GM10248 (cell line): ENCODE results near the gene GRIA1.

Experiments
- CTCF ChIA-PET: fragments of 300-600 bp; sonication (Branson Sonifier 250); formaldehyde crosslinking; extraction: SDS; loops from one replicate; lab custom pipeline; 2021; ENCODE audit warnings: antibody characterized with exemption; lab: Yijun Ruan, JAX
- POLR2A ChIA-PET: fragments of 350-650 bp; sonication (Branson Sonifier 250); formaldehyde crosslinking; extraction: SDS; loops from one replicate; lab custom pipeline; 2020; ENCODE audit warnings: antibody characterized with exemption; lab: Yijun Ruan, JAX
- DNase-seq: peaks from one replicate; pipeline ENCODE4 v3.0.0; 2012; ENCODE audit errors: extremely low spot score
- CTCF ChIP-seq: IDR thresholded peaks from 2 replicates; pipeline ENCODE4 v1.5.1; 2012; ENCODE audit warnings: mild to moderate bottlenecking, low read depth; ENCODE audit errors: extremely low read depth, missing control alignments, control extremely low read depth

GRIA1 gene

GRCh38 chr5:153613144-153613543 lies 122.7 kb downstream of the GRIA1 start:
- POLR2A ChIA-PET: no interaction called here
- CTCF ChIA-PET: no interaction called here
- DNase-seq: no peak
- TF ChIP-seq CTCF: no peak

DNA sequence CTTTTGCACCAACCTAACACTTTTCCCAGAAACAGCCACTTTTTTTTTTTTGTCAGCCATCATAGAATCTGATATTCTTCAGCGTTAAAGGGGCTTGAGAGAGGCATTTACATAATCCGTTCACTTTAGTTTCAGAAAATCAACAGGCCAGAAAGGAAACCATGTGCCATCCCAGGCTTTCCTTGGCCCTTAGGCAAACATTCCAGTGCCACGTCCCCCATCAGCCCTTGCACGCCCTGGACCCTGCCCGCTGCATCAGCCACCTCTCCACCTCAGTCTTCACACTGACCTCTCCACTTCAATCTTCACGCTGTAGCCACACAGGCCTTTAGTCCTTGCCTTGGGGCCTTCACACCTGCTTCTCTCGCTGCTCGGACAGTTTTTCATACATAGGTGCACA lies 123.2 kb downstream of the GRIA1 start:
- CTCF ChIA-PET: no interaction called here
- POLR2A ChIA-PET: no interaction called here
- TF ChIP-seq CTCF: no peak
- DNase-seq: no peak

DNA sequence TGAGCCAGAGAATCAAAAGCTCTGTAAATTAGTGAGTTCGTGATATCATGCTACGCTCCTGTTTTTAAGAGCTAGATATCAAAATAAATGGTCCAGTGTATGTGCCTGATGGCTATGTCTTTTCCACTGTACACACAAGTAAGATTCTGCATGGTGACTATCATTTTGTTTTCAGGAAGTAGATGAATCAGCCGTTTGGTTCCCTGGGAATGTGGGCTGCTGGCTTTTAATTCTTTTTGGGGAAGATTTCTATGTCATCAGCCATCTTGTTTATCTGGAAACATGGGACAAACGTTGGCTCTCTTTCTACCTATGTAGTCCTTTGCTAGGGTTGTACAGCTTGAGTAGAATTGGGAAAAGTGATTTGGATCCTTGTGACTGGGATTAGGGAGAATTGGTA lies 126.7 kb downstream of the GRIA1 start:
- CTCF ChIA-PET: interaction anchor here (0.7 to 1.3 kb wide), 2 partner anchors 9 to 27 kb away, joined by 3 to 4 read pairs; no protein-coding TSS in a partner anchor
- no peak for TF ChIP-seq CTCF
- DNase-seq: no peak
- POLR2A ChIA-PET: no interaction called here

DNA sequence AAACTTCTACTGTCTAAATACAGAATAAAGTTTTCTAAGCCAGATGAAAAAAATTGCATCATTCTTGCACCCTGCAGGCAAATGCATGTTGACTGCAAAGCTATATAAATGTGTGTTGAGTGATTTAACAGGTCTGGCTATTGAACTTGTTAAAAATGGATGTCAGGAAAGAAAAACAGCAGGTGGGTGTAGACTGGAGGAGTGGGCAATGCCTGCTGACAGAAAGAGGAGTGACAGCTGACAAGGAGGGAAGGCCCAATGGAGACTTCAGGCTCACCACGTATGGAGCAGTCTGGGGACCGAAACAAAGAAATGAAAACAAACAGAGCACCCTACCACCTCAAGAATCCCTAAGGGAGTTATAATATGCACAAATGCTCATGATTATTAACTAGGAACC lies 127.8 kb downstream of the GRIA1 start:
- no peak for DNase-seq
- ChIA-PET CTCF (no interaction called here), POLR2A (no interaction called here)
- no peak for TF ChIP-seq CTCF

- TF ChIP-seq CTCF: no peak
- ChIA-PET POLR2A (no interaction called here), CTCF (no interaction called here)
- DNase-seq: no peak
These were observed 128.4 kb downstream of the GRIA1 start for GRCh38 chr5:153618867-153619266.

- DNase-seq: no peak
- TF ChIP-seq CTCF: no peak
- POLR2A ChIA-PET: no interaction called here
- CTCF ChIA-PET: interaction anchor here (1.4 kb wide), 1 partner anchor 19 kb away, joined by 4 read pairs; no protein-coding TSS in a partner anchor
These were observed 129.3 kb downstream of the GRIA1 start for GRCh38 chr5:153619771-153620170.
